GM12875 (cell line): ENCODE data around the gene CCDC183.
"Not testable (repeated sequence)": the region's sequence is repeated elsewhere in the genome, so short reads cannot be mapped to it uniquely, and the experiment has no call there.

ENCODE experiments used
- H3K4me3 ChIP-seq: one replicate; pipeline ENCODE4 v1.5.1; 2011; ENCODE audit warnings: low read depth, low read length, control low read depth
- CTCF ChIP-seq: IDR thresholded peaks from 2 replicates; pipeline ENCODE4 v1.5.1; 2011; ENCODE audit warnings: low read depth, mild to moderate bottlenecking, control low read depth, inconsistent platforms, low read length, moderate library complexity, borderline replicate concordance; ENCODE audit not compliant: insufficient read depth

CCDC183 gene

GRCh38 chr9:136777359-136777758, 18.8 kb upstream of the CCDC183 start:
- H3K4me3 ChIP-seq, result no peak overlapping the region
- TF ChIP-seq CTCF, result no peak

- no peak for TF ChIP-seq CTCF
Measured at GRCh38 chr9:136779808-136780207, 16.3 kb upstream of the CCDC183 start.

GRCh38 chr9:136782452-136782851, 13.7 kb upstream of the CCDC183 start:
- no peak for TF ChIP-seq CTCF
- no peak overlapping the region for H3K4me3 ChIP-seq

More at GRCh38 chr9:136779808-136780207, 16.3 kb upstream of the CCDC183 start:
- H3K4me3 ChIP-seq, result no peak overlapping the region

DNA sequence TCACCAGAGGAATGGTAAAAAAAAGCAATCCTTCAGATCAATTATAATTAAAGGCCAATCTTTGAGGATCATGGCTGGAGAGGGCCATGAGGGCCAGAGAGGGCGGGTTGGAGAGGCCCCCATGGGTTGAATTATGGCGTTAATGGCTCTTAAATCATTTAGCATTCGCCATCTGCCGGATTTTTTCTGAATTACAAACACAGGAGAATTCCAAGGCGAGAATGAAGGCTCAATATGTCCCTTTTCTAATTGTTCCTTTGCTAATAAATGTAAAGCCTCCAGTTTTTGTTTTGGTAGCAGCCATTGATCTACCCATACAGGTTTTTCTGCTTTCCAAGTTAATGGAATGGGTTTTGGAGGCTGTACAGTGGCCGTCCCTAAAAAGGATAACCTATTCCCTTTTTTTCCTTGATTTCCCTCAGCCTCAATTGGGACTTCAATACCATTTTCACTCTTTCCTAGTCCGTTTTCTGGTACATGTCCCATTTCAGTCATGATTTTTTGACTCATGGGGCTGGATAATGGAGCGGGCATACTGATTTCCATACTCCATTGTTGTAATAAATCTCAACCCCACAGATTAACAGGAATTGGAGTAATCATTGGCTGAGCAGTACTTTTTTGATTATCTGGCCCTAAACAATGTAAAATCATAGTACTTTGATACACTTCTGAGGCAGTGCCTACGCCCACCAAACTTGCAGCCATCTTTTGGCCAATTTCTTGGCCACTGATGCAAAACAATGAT, 11.7 kb upstream of the CCDC183 start:
- TF ChIP-seq CTCF, result 0 out of 2 replicates have a peak, but pooled peaks have one; percentile 15
- H3K4me3 ChIP-seq, result no peak overlapping the region

DNA sequence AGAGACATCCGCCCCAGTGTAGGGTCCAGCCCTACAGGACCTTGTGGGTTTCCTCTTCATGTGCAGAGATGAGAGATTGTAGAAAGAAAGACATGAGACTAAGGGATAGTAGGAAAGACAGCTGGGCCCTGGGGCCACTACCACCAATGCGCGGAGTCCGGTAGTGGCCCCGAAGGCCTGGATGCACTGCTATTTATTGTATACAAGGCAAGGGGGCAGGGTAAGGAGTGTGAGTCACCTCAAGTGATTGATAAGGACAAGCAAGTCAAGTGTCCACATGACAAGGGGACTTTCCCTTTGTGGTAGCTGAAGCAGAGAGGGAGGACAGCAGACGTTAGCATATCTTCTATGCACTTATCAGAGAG, 11.2 kb upstream of the CCDC183 start:
- TF ChIP-seq CTCF, result no peak
- no peak overlapping the region for H3K4me3 ChIP-seq

DNA sequence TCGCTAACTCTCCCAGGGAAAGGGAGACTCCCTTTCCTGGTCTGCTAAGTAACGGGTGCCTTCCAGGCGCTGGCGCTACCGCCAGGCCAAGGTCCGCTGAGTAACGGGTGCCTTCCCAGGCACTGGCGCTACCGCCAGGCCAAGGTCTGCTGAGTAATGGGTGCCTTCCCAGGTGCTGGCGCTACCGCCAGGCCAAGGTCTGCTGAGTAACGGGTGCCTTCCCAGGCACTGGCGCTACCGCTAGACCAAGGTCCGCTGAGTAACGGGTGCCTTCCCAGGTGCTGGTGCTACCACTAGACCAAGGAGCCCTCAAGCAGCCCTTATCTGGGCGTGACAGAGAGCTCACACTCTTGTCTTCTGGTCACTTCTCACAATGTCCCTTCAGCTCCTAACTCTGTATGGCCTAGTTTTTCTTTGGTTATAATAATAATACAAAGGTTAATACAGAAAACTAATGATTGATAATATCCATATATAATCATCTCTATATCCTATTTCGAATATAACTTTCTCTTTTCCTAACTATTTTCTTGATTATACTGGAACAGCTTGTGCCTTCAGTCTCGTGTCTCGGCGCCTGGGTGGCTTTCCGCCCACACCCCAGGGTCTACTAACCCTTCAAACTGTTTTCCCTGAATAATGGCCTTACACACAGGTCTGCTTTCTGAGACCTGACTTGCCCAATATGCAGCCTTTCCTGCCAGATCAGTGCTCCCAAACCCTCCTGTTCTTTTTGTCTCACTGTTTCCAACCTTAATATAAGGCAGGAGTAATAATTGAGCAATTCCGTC, 10.4 kb upstream of the CCDC183 start:
- not testable (repeated sequence) for H3K4me3 ChIP-seq

- no peak for TF ChIP-seq CTCF
- no peak overlapping the region for H3K4me3 ChIP-seq
Measured at GRCh38 chr9:136786451-136786850, 9.7 kb upstream of the CCDC183 start.

DNA sequence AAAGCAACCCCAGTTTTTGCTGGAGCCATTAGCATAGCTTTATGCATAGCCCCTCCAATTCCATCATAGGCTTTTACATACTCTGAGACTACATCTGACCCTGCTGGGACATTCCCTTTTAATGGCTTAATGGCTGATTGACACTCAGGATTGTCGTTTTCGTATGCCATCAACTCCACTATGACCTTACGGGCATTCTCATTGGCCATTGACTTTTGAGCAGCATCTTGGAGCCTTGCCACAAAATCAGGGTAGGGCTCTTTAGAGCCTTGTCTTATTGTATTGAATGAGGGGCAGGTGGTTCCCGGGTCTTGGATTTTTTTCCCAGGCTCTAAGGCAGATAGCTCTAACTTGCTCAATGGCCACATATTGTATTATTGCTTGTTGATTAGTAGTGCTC, 9.2 kb upstream of the CCDC183 start:
- H3K4me3 ChIP-seq, result not testable (repeated sequence)
